ENCODE measurements around the gene UBXN11. TPM values are rescaled to one million over a fixed set of nuclear protein-coding genes. Genes with fewer than 3 reads are reported as not detected.
"Not testable (repeated sequence)": the region's sequence is repeated elsewhere in the genome, so short reads cannot be mapped to it uniquely, and the experiment has no call there.

The UBXN11 gene
- total RNA-seq, 4 donors from 2014 or later: 13.8 to 48.3 (median 19.7) TPM

GRCh38 chr1:26296340-26297056 lies 9.9 kb downstream of the UBXN11 start:
- no peak overlapping the region for H3K4me3 ChIP-seq
- H3K9me3 ChIP-seq: no peaks in the 10 kb centered on the region
- WGBS, 2 donors: 82 to 85% methylated on average over 15 to 16 of the region's 16 CpGs
- no peak for TF ChIP-seq POLR2A (IDR thresholded peaks at IDR 0.05)
- no peak for TF ChIP-seq EP300 (IDR thresholded peaks at IDR 0.05)
- peaks cover 0 to 11% (median 0%) of the 10 kb centered on the region in 4 donors for H3K4me1 ChIP-seq
- no peak for DNase-seq (ENCODE audit: low spot score in 2 of 2)
- H3K27ac ChIP-seq: no peak overlapping the region
- H3K27me3 ChIP-seq: no peaks in the 10 kb centered on the region
- peaks cover 0 to 49% (median 0%) of the 10 kb centered on the region in 3 donors for H3K36me3 ChIP-seq

DNA sequence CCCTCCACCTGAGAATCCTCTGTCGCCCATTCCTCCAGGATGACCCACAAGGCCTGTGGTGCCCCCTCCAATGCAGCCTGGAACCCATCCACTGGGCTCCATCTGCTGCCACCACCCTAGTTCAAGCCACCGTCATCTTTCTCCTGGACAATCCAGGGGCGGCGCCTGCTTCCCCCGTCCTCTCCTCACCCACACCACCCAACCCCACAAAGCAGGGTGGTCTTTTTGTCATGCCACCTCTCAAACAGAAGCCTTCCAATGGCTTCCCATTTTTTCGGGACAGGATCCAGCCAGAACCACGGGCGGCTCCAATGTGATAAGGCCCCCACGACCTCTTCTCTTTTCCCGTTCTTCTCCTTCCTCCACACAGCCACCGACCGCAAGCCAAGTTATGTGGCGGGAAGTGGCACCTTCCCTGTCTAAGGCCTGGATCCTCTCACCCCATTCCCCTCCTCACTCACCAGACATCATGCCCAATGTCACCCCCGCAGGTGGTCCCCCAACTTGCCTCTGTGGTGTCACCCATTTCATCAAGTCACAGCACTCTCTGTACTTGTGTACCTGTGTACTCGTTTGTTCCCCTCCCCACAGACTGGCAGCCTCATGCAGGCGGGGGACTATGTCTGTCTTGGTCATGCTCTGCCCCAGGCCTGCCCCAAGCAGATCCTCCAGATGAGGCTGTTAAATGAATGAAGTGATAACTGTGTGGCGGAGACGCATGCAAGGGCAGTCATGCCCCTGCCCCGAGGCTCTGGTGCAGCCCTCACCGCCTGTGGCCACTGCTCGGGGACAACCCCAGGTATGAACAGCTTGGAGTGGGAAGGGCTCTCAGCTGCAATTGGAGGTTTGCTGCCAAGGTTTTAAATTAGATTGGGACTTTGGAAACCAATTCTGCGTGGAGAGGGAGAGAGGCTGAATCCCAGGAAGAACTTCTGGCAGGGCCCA lies 11.0 kb downstream of the UBXN11 start:
- peaks cover 0 to 21% (median 6%) of the 10 kb centered on the region in 4 donors for H3K4me1 ChIP-seq
- H3K36me3 ChIP-seq: peaks cover 0 to 40% (median 0%) of the 10 kb centered on the region in 3 donors
- no peaks in the 10 kb centered on the region for H3K9me3 ChIP-seq
- no peak overlapping the region for H3K27ac ChIP-seq
- 89% methylated on average over 22 of the region's 22 CpGs for WGBS, 2 donors
- H3K27me3 ChIP-seq: no peaks in the 10 kb centered on the region
- TF ChIP-seq EP300 (IDR thresholded peaks at IDR 0.05) (no peak), POLR2A (IDR thresholded peaks at IDR 0.05) (no peak)
- TF ChIP-seq, protein P1, sequence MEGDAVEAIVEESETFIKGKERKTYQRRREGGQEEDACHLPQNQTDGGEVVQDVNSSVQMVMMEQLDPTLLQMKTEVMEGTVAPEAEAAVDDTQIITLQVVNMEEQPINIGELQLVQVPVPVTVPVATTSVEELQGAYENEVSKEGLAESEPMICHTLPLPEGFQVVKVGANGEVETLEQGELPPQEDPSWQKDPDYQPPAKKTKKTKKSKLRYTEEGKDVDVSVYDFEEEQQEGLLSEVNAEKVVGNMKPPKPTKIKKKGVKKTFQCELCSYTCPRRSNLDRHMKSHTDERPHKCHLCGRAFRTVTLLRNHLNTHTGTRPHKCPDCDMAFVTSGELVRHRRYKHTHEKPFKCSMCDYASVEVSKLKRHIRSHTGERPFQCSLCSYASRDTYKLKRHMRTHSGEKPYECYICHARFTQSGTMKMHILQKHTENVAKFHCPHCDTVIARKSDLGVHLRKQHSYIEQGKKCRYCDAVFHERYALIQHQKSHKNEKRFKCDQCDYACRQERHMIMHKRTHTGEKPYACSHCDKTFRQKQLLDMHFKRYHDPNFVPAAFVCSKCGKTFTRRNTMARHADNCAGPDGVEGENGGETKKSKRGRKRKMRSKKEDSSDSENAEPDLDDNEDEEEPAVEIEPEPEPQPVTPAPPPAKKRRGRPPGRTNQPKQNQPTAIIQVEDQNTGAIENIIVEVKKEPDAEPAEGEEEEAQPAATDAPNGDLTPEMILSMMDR (IDR thresholded peaks at IDR 0.05): no peak
- no peak for DNase-seq (ENCODE audit: low spot score in 2 of 2)
- no peak overlapping the region for H3K4me3 ChIP-seq

DNA sequence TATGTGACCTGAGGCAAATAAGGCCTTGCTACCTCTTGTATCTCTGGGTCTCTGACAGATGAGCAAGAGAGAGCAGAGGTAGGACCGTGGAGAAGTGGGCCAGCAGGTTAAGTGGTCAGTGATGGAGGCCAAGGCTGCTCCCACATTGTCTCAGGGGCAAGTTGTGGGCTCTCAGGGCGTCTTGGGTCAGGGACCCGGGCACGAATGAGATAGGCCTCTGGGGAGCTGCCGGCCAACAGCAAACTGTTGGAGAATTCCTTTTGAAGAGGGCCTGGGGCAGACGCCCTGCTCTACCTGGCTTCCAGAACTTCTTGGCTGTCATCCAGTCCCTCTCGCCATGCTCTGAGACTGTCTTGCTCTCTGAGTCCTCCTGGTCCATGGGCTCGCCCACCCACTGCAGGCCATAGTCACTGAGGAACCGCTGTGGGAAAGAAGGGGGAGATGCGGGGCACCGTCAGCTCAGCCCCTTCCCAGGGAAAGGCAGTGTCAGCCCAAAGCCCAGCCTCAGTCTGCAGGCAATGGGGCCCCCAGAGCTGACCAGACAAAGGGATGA lies 12.4 kb downstream of the UBXN11 start:
- no peak for TF ChIP-seq EP300 (IDR thresholded peaks at IDR 0.05)
- H3K9me3 ChIP-seq: no peaks in the 10 kb centered on the region
- H3K27ac ChIP-seq: no peak overlapping the region
- no peak for DNase-seq (ENCODE audit: low spot score in 2 of 2)
- H3K4me1 ChIP-seq: peaks cover 0 to 36% (median 11%) of the 10 kb centered on the region in 4 donors
- peaks cover 0 to 40% (median 0%) of the 10 kb centered on the region in 3 donors for H3K36me3 ChIP-seq
- WGBS, 2 donors: 76 to 86% methylated on average over 11 of the region's 11 CpGs
- no peaks in the 10 kb centered on the region for H3K27me3 ChIP-seq
- H3K4me3 ChIP-seq: no peak overlapping the region

DNA sequence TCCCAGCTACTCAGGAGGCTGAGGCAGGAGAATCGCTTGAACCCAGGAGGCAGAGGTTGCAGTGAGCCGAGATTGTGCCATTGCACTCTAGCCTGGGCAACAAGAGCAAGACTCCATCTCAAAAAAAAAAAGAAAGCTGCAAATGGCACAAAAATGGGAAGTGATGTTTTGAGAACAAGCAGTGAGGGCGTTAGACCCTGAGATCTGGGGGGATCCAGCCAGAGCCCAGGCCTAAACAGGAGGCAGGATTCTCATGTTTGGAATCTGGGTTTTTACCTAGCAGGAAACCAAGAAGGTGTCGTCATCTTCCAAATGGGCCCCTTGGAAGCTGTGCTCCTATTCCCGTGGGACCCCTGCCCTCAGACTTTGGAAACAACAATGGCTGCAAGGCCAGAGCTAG lies 13.7 kb downstream of the UBXN11 start:
- Histone ChIP-seq H3K4me1 (peaks cover 0 to 48% (median 17%) of the 10 kb centered on the region in 4 donors), H3K36me3 (peaks cover 0 to 39% (median 0%) of the 10 kb centered on the region in 3 donors)
- 85 to 90% methylated on average over 5 of the region's 5 CpGs for WGBS, 2 donors
- H3K4me3 ChIP-seq; H3K9me3 ChIP-seq; DNase-seq (ENCODE audit: low spot score in 2 of 2); H3K27me3 ChIP-seq; H3K27ac ChIP-seq: not testable (repeated sequence)

DNA sequence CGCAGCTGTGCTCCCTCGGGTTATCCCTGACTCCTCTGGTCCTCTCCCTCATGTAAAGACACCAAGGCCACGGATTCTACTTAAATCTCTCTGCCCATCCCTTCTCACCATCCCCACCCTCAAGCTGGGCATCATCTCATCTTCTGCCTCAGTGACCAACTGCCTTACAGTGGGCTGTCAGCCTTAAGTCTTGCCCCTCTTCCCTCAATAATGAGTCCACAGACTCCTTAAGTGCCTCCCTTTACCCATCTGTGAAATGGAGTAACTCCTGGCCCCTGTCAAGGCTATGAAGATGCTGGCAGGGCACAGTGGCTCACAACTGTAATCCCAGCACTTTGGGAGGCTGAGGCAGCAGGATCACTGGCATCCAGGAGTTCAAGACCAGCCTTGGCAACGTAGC lies 14.5 kb downstream of the UBXN11 start:
- 74 to 88% methylated on average over 4 of the region's 4 CpGs for WGBS, 2 donors
- no peak overlapping the region for H3K4me3 ChIP-seq
- no peaks in the 10 kb centered on the region for H3K9me3 ChIP-seq
- H3K27ac ChIP-seq: peak overlapping the region in 1 of 4 donors; percentile 72
- H3K27me3 ChIP-seq: no peaks in the 10 kb centered on the region
- peaks cover 0 to 31% (median 0%) of the 10 kb centered on the region in 3 donors for H3K36me3 ChIP-seq
- H3K4me1 ChIP-seq: peaks cover 0 to 54% (median 19%) of the 10 kb centered on the region in 4 donors
- DNase-seq (ENCODE audit: low spot score in 2 of 2): no peak
- TF ChIP-seq, protein P1 (IDR thresholded peaks at IDR 0.05): no peak
- TF ChIP-seq POLR2A (IDR thresholded peaks at IDR 0.05) (no peak), EP300 (IDR thresholded peaks at IDR 0.05) (no peak)

DNA sequence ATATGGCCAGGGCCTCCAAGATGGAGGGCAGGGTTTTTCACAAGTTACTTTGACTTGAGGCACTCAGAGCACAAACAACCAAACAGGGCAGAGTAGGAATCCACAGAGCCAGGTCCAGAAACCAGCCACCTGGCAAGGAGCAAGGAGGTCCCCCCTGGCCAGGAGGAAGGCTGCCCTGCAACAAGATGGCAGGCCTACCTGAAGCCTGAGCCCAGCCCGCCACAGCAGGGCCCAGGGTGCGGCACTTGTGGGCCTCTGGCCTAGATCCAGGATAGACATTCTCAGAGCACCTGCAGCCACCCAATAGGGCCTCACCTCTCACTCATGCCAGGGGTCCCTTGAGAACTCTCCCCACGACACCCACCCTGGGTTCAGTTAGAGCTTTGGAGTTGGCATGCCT lies 15.0 kb downstream of the UBXN11 start:
- no peaks in the 10 kb centered on the region for H3K9me3 ChIP-seq
- no peak for TF ChIP-seq POLR2A (IDR thresholded peaks at IDR 0.05)
- no peak overlapping the region for H3K4me3 ChIP-seq
- no peak for DNase-seq (ENCODE audit: low spot score in 2 of 2)
- H3K4me1 ChIP-seq: peaks cover 0 to 59% (median 20%) of the 10 kb centered on the region in 4 donors
- H3K27me3 ChIP-seq: no peaks in the 10 kb centered on the region
- WGBS, 2 donors: 91 to 96% methylated on average over 3 of the region's 3 CpGs
- H3K36me3 ChIP-seq: peaks cover 0 to 26% (median 0%) of the 10 kb centered on the region in 3 donors
- peak overlapping the region in 3 of 4 donors; percentile 35 to 72 (median 42) for H3K27ac ChIP-seq

All from tibial nerve (tissue), 4 donors.